Measurements from ENCODE around the gene HS3ST4. TPM values are rescaled to one million over a fixed set of nuclear protein-coding genes. Genes with fewer than 3 reads are reported as not detected.

HS3ST4 gene
- total and polyA plus RNA-seq, 2 experiments from 2014 or later, result 0.44 to 2.1 TPM

DNA sequence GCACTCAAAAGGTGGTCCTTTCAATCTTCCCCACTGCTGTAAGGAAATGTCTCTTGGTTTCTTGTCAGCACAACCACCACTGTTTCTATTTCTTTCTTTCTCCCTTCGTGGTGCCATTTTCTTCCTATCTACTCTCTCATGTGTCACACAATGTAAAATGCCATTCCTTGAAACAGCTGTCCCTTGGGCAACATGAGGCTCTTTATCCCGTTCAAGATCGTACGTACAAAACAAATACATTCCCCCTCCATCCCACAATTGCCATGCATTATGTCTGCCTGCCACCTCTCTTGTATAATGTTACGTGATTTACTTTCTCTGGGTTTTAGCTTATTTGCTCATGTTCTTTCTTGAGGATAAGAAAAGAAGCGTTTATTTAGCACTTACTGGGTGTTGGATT is 410.6 kb downstream of the HS3ST4 start (continued):
- no peak for TF ChIP-seq EZH2 (IDR thresholded peaks at IDR 0.05; ENCODE audit: low read depth, unreplicated experiment)
- TF ChIP-seq ZNF114 (CRISPR knock-in tag; IDR thresholded peaks at IDR 0.05), result no peak
- TF ChIP-seq CTCF (conservative IDR thresholded peaks at IDR 0.05; ENCODE audit: low read depth in 2 of 2), result no peak
- TF ChIP-seq CREB1 (CRISPR knock-in tag; IDR thresholded peaks at IDR 0.05; ENCODE audit: low read depth), result no peak
- TF ChIP-seq, protein P1, sequence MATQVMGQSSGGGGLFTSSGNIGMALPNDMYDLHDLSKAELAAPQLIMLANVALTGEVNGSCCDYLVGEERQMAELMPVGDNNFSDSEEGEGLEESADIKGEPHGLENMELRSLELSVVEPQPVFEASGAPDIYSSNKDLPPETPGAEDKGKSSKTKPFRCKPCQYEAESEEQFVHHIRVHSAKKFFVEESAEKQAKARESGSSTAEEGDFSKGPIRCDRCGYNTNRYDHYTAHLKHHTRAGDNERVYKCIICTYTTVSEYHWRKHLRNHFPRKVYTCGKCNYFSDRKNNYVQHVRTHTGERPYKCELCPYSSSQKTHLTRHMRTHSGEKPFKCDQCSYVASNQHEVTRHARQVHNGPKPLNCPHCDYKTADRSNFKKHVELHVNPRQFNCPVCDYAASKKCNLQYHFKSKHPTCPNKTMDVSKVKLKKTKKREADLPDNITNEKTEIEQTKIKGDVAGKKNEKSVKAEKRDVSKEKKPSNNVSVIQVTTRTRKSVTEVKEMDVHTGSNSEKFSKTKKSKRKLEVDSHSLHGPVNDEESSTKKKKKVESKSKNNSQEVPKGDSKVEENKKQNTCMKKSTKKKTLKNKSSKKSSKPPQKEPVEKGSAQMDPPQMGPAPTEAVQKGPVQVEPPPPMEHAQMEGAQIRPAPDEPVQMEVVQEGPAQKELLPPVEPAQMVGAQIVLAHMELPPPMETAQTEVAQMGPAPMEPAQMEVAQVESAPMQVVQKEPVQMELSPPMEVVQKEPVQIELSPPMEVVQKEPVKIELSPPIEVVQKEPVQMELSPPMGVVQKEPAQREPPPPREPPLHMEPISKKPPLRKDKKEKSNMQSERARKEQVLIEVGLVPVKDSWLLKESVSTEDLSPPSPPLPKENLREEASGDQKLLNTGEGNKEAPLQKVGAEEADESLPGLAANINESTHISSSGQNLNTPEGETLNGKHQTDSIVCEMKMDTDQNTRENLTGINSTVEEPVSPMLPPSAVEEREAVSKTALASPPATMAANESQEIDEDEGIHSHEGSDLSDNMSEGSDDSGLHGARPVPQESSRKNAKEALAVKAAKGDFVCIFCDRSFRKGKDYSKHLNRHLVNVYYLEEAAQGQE (IDR thresholded peaks at IDR 0.05; ENCODE audit: unreplicated experiment), result no peak
- no peak for TF ChIP-seq STAT1 (IDR thresholded peaks at IDR 0.05; ENCODE audit: unreplicated experiment)
- no peak for TF ChIP-seq EZH2phosphoT487 (IDR thresholded peaks at IDR 0.05; ENCODE audit: unreplicated experiment)
- TF ChIP-seq NANOG (IDR thresholded peaks at IDR 0.05; ENCODE audit: borderline replicate concordance), result no peak

- no peak overlapping the region for H3K4me2 ChIP-seq
- no peaks in the 10 kb centered on the region for H4K20me1 ChIP-seq (replicated peaks; ENCODE audit: insufficient read depth)
- no peaks in the 10 kb centered on the region for H3K79me2 ChIP-seq (replicated peaks; ENCODE audit: insufficient read depth)
- no peak overlapping the region for H3K27ac ChIP-seq (ENCODE audit: low read depth)
- peaks cover 86% of the 10 kb centered on the region for H3K9me3 Mint-ChIP-seq
- no peaks in the 10 kb centered on the region for H3K27me3 Mint-ChIP-seq (ENCODE audit: insufficient read depth, low read depth, poor library complexity)
- H3K36me3 Mint-ChIP-seq (ENCODE audit: low read depth), result peaks cover 13% of the 10 kb centered on the region
- no peak overlapping the region for H3K4me3 Mint-ChIP-seq
- H3K4me3 ChIP-seq, result no peak overlapping the region
- H3K36me3 ChIP-seq (ENCODE audit: insufficient read depth), result no peaks in the 10 kb centered on the region
- H3K4me1 ChIP-seq (ENCODE audit: insufficient read depth), result no peaks in the 10 kb centered on the region
- peaks cover 2% of the 10 kb centered on the region; the same call in 1 of the 3 replicates for H3K4me1 Mint-ChIP-seq
- no peak for DNase-seq (ENCODE audit: low spot score)
- no peak overlapping the region for H2AFZ ChIP-seq
- H3K27me3 ChIP-seq (ENCODE audit: insufficient read depth), result no peaks in the 10 kb centered on the region
- no peak for ATAC-seq
- no peaks in the 10 kb centered on the region for H3F3A ChIP-seq (replicated peaks; ENCODE audit: low read depth)
- no peaks in the 10 kb centered on the region for H3K9me2 ChIP-seq (ENCODE audit: insufficient read depth)
- H3K27ac Mint-ChIP-seq, result no peak overlapping the region
- TF ChIP-seq ZNF462 (CRISPR knock-in tag; IDR thresholded peaks at IDR 0.05), result no peak
- no peak for TF ChIP-seq EZH2 (IDR thresholded peaks at IDR 0.05; ENCODE audit: low read depth, unreplicated experiment)
- no peak for TF ChIP-seq POLR2AphosphoS5 (IDR thresholded peaks at IDR 0.05; ENCODE audit: low read depth)
- TF ChIP-seq ZNF114 (CRISPR knock-in tag; IDR thresholded peaks at IDR 0.05), result no peak
- no peak for TF ChIP-seq ZNF331 (CRISPR knock-in tag; IDR thresholded peaks at IDR 0.05; ENCODE audit: low read depth)
- no peak for TF ChIP-seq CTCF (conservative IDR thresholded peaks at IDR 0.05; ENCODE audit: low read depth in 2 of 2)
Measured at GRCh38 chr16:26108836-26109505, 417.2 kb downstream of the HS3ST4 start.
